Suprapubic skin (tissue), 4 donors: ENCODE results near the gene USP3. TPM values are rescaled to one million over a fixed set of nuclear protein-coding genes. Genes with fewer than 3 reads are reported as not detected.

ENCODE experiments used
- DNase-seq, 2 donors: peaks; one replicate each; pipeline ENCODE4 v3.0.0-alpha.2; 2019; ENCODE audit warnings: low spot score in 2 of 2
- H3K27ac ChIP-seq: fragments of 200-600 bp; sonication (generic); one replicate; pipeline ENCODE4 v1.5.1; 2019
- H3K27me3 ChIP-seq: fragments of 200-600 bp; sonication (generic); one replicate; pipeline ENCODE4 v1.5.1; 2019
- H3K36me3 ChIP-seq: fragments of 200-600 bp; sonication (generic); one replicate; pipeline ENCODE4 v1.5.1; 2019
- H3K4me1 ChIP-seq: fragments of 200-600 bp; sonication (generic); one replicate; pipeline ENCODE4 v1.5.1; 2019
- H3K4me3 ChIP-seq: fragments of 200-600 bp; sonication (generic); one replicate; pipeline ENCODE4 v1.5.1; 2019; ENCODE audit warnings: mild to moderate bottlenecking
- H3K9me3 ChIP-seq: fragments of 200-600 bp; sonication (generic); one replicate; pipeline ENCODE4 v1.5.1; 2019
- EP300 ChIP-seq: sonication (generic); formaldehyde crosslinking; IDR thresholded peaks from one replicate; pipeline ENCODE4 v1.6.1; 2017; ENCODE audit warnings: antibody characterized with exemption
- POLR2A ChIP-seq, 2 donors: fragments of 450-650 bp; IDR thresholded peaks; one replicate each; pipeline ENCODE4 v1.6.1; 2017; ENCODE audit warnings: antibody characterized with exemption in 2 of 2, mild to moderate bottlenecking in 2 of 2, moderate library complexity in 2 of 2
- POLR2AphosphoS5 ChIP-seq, 3 donors: sonication (generic); formaldehyde crosslinking; IDR thresholded peaks; one replicate each; pipeline ENCODE4 v1.6.1; 2017; ENCODE audit warnings: antibody characterized with exemption in 3 of 3
- WGBS: methylation state at CpG from one replicate; pipeline ENCODE4 v1.1.5; 2018; 5-methylcytosine and 5-hydroxymethylcytosine counted together
- total RNA-seq, 4 donors: library from RNA; depleted of rRNA; stranded (reverse); fragments of >200 nt; gene quantifications; one replicate each; pipeline ENCODE4 v1.1.0, GENCODE V29; 2016
- TF ChIP-seq, protein P1 (sequence below), 2 donors: fragments of 200-600 bp in 1 of 2; fragments of 450-650 bp in 1 of 2; sonication (generic) in 1 of 2; IDR thresholded peaks; one replicate each; pipeline ENCODE4 v1.5.1; 2016 to 2019; ENCODE audit warnings: antibody characterized with exemption in 2 of 2, mild to moderate bottlenecking in 1 of 2, moderate library complexity in 1 of 2

Gene USP3
- total RNA-seq, 4 donors from 2014 or later, result 43.2 to 105 (median 48.0) TPM

- Histone ChIP-seq H3K27ac (no peak overlapping the region), H3K36me3 (peaks cover 55% of the 10 kb centered on the region), H3K27me3 (no peaks in the 10 kb centered on the region), H3K9me3 (no peaks in the 10 kb centered on the region), H3K4me1 (no peaks in the 10 kb centered on the region), H3K4me3 (no peak overlapping the region)
- DNase-seq, result no peak
- TF ChIP-seq POLR2A (IDR thresholded peaks at IDR 0.05) (no peak), POLR2AphosphoS5 (IDR thresholded peaks at IDR 0.05) (no peak), EP300 (no peak)
- TF ChIP-seq, protein P1, sequence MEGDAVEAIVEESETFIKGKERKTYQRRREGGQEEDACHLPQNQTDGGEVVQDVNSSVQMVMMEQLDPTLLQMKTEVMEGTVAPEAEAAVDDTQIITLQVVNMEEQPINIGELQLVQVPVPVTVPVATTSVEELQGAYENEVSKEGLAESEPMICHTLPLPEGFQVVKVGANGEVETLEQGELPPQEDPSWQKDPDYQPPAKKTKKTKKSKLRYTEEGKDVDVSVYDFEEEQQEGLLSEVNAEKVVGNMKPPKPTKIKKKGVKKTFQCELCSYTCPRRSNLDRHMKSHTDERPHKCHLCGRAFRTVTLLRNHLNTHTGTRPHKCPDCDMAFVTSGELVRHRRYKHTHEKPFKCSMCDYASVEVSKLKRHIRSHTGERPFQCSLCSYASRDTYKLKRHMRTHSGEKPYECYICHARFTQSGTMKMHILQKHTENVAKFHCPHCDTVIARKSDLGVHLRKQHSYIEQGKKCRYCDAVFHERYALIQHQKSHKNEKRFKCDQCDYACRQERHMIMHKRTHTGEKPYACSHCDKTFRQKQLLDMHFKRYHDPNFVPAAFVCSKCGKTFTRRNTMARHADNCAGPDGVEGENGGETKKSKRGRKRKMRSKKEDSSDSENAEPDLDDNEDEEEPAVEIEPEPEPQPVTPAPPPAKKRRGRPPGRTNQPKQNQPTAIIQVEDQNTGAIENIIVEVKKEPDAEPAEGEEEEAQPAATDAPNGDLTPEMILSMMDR (IDR thresholded peaks at IDR 0.05), result no peak
- 96% methylated on average over 5 of the region's 5 CpGs for WGBS
Observed at GRCh38 chr15:63559753-63560152, 55.4 kb downstream of the USP3 start.

- H3K4me3 ChIP-seq, result no peak overlapping the region
- H3K4me1 ChIP-seq, result no peaks in the 10 kb centered on the region
- no peak overlapping the region for H3K27ac ChIP-seq
- TF ChIP-seq POLR2A (IDR thresholded peaks at IDR 0.05) (no peak), EP300 (no peak), POLR2AphosphoS5 (IDR thresholded peaks at IDR 0.05) (no peak)
- TF ChIP-seq, protein P1 (IDR thresholded peaks at IDR 0.05), result no peak
- peaks cover 60% of the 10 kb centered on the region for H3K36me3 ChIP-seq
- DNase-seq, result no peak
- H3K9me3 ChIP-seq, result no peaks in the 10 kb centered on the region
- no peaks in the 10 kb centered on the region for H3K27me3 ChIP-seq
- 88% methylated on average over 6 of the region's 6 CpGs for WGBS
Observed at GRCh38 chr15:63560741-63561448, 56.5 kb downstream of the USP3 start.

DNA sequence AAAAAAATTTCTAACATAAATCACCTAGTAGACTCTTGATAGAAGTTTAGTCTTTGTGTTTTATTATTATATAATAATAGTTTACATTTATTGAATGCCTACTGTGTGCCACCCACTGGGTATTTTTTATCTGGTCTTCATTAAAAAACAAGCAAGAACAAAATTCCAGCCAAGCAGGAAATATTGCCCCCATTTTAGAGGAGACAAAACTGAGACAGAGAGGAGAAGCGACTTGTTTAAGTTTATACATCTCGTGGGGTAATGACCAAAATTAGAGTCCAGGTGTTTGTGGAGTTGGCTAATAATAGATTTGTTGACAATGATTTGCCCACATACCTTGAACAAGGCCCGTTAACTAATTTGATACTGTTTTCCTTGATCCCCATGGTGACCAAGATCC is 59.7 kb downstream of the USP3 start:
- Histone ChIP-seq H3K36me3 (peaks cover 69% of the 10 kb centered on the region), H3K9me3 (no peaks in the 10 kb centered on the region), H3K4me1 (no peaks in the 10 kb centered on the region), H3K4me3 (no peak overlapping the region), H3K27me3 (no peaks in the 10 kb centered on the region), H3K27ac (no peak overlapping the region)
- WGBS, result 88% methylated on average over 3 of the region's 3 CpGs
- DNase-seq, result no peak
- TF ChIP-seq POLR2A (IDR thresholded peaks at IDR 0.05) (no peak), EP300 (no peak), POLR2AphosphoS5 (IDR thresholded peaks at IDR 0.05) (no peak)
- TF ChIP-seq, protein P1 (IDR thresholded peaks at IDR 0.05), result no peak

DNA sequence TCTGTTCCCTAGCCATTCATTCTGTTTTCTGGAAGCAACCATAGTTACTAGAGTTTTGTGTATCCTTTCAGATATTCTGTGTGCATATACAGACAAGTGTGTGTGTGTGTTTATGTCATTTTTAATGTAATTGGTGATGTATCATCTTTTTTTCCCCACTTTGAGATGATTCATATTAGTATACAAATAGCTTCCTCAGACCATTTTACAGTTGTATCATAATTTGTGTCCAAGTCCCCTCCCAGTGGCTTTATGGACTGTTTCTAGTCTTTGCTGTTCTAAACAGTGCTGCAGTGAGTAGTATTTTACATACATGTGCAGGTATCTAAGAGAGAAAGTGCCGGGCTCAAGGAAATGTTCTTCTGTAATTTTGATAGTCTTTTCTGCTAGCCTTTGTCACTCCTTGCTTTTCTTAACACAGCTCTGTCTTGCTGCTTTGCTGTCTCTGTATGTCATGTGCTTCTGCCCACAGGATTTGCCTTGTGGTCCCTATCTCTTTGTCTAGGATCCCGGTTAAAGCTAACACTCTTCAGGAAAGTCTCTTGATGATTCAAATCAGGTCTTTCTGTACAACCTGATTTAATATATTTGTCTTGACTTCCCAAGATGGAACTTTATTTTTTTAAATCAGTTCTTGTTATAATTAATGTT is 61.3 kb downstream of the USP3 start:
- no peak for TF ChIP-seq POLR2A (IDR thresholded peaks at IDR 0.05)
- Histone ChIP-seq H3K9me3 (no peaks in the 10 kb centered on the region), H3K27me3 (no peaks in the 10 kb centered on the region), H3K27ac (no peak overlapping the region), H3K36me3 (peaks cover 69% of the 10 kb centered on the region), H3K4me1 (no peaks in the 10 kb centered on the region), H3K4me3 (no peak overlapping the region)
- DNase-seq, result no peak
- 83% methylated on average over 2 of the region's 2 CpGs for WGBS

DNA sequence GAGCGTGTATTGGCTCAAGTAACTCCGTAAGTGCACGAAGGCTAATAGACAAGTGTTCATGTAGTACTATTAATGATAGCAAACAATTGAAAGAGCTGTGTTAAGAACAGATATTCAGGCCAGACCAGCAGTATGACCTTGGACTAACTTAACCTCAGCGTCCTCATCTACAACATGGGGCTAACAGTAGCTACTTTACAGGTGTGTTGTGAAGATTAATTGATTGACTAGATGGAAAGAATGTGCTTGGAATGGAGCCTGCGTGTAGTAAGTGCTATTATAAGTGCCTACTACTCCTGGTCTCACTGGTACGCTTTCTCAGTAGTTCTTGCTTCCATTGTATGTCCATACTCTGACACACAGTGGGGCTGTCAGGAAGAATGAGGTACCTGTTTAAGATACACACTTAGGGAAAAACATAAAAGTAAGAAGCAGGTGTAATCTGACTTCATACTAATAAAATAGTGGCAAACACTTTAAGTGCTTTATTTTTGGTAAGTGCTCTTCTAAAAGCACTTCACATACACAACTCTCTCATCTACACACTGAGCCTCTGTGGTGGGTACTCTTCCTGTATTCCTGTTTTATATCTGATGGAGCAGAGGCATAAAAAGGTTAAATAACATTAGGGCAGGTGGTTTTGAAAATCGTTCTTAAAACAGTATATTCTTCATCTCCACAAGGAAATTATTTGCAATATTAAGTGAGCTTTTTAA is 68.5 kb downstream of the USP3 start:
- WGBS, result 88% methylated on average over 7 of the region's 7 CpGs
- no peak overlapping the region for H3K27ac ChIP-seq
- no peaks in the 10 kb centered on the region for H3K27me3 ChIP-seq
- no peaks in the 10 kb centered on the region for H3K4me1 ChIP-seq
- TF ChIP-seq, protein P1 (IDR thresholded peaks at IDR 0.05), result no peak
- TF ChIP-seq POLR2A (IDR thresholded peaks at IDR 0.05) (no peak), EP300 (no peak), POLR2AphosphoS5 (IDR thresholded peaks at IDR 0.05) (no peak)
- no peak overlapping the region for H3K4me3 ChIP-seq
- H3K36me3 ChIP-seq, result peaks cover 72% of the 10 kb centered on the region
- no peak for DNase-seq
- no peaks in the 10 kb centered on the region for H3K9me3 ChIP-seq
